Tibial nerve (tissue), 4 donors: Measurements from ENCODE around the gene QSER1. TPM values are rescaled to one million over a fixed set of nuclear protein-coding genes. Genes with fewer than 3 reads are reported as not detected.
"Not testable (repeated sequence)": the region's sequence is repeated elsewhere in the genome, so short reads cannot be mapped to it uniquely, and the experiment has no call there.

ENCODE experiments used
- DNase-seq, 2 donors: peaks; one replicate each; pipeline ENCODE4 v3.0.0-alpha.2; 2019; ENCODE audit warnings: low spot score in 2 of 2
- H3K27ac ChIP-seq, 4 donors: fragments of 200-600 bp; sonication (generic) in 3 of 4; one replicate each; pipeline ENCODE4 v1.5.1; 2017 to 2019; ENCODE audit warnings: mild to moderate bottlenecking in 1 of 4
- H3K27me3 ChIP-seq, 2 donors: fragments of 200-600 bp; sonication (generic) in 1 of 2; one replicate each; pipeline versions ENCODE4 v1.5.1 to v1.6.0; 2017 to 2019
- H3K36me3 ChIP-seq, 3 donors: fragments of 200-600 bp; sonication (generic); one replicate each; pipeline ENCODE4 v1.5.1; 2018 to 2019
- H3K4me1 ChIP-seq, 4 donors: fragments of 200-600 bp; sonication (generic) in 3 of 4; one replicate each; pipeline ENCODE4 v1.5.1; 2017 to 2019
- H3K4me3 ChIP-seq, 4 donors: fragments of 200-600 bp; sonication (generic) in 3 of 4; one replicate each; pipeline ENCODE4 v1.5.1; 2017 to 2019; ENCODE audit warnings: mild to moderate bottlenecking in 1 of 4, moderate library complexity in 1 of 4
- H3K9me3 ChIP-seq, 4 donors: fragments of 200-600 bp; sonication (generic) in 3 of 4; one replicate each; pipeline ENCODE4 v1.5.1; 2017 to 2019
- CTCF ChIP-seq, 5 experiments: fragments of 200-600 bp in 3 of 5; fragments of 450-650 bp in 2 of 5; sonication (generic) in 3 of 5; IDR thresholded peaks; one replicate each; pipeline ENCODE4 v1.5.1; 2016 to 2019; ENCODE audit warnings: antibody characterized with exemption in 5 of 5, mild to moderate bottlenecking in 3 of 5, moderate library complexity in 2 of 5
- EP300 ChIP-seq, 2 donors: sonication (generic); formaldehyde crosslinking; IDR thresholded peaks; one replicate each; pipeline ENCODE4 v1.6.1; 2017; ENCODE audit warnings: antibody characterized with exemption in 2 of 2, mild to moderate bottlenecking in 1 of 2
- POLR2A ChIP-seq, 2 donors: fragments of 450-650 bp; IDR thresholded peaks; one replicate each; pipeline ENCODE4 v1.6.1; 2017; ENCODE audit warnings: antibody characterized with exemption in 2 of 2, mild to moderate bottlenecking in 2 of 2, moderate library complexity in 2 of 2
- WGBS, 2 donors: methylation state at CpG; one replicate each; pipeline ENCODE4 v1.1.5; 2018; 5-methylcytosine and 5-hydroxymethylcytosine counted together
- small RNA-seq: library from RNA; depleted of rRNA; stranded (forward); fragments of <200 nt; gene quantifications from one replicate; pipeline ENCODE3, GENCODE V24; 2016
- total RNA-seq, 4 donors: library from RNA; depleted of rRNA; stranded (reverse); fragments of >200 nt; gene quantifications; one replicate each; pipeline ENCODE4 v1.1.0, GENCODE V29; 2016

QSER1 gene
- total RNA-seq, 4 donors from 2014 or later, result 35.1 to 45.4 (median 36.2) TPM

GRCh38 chr11:33027233-33027632 is 134.6 kb downstream of the QSER1 start:
- H3K9me3 ChIP-seq, result no peaks in the 10 kb centered on the region
- peak overlapping the region in 2 of 4 donors; percentile 46 to 65 for H3K27ac ChIP-seq
- H3K36me3 ChIP-seq, result peaks cover 0 to 5% (median 0%) of the 10 kb centered on the region in 3 donors
- H3K4me3 ChIP-seq, result no peak overlapping the region
- TF ChIP-seq EP300 (IDR thresholded peaks at IDR 0.05), result no peak
- no peak for TF ChIP-seq POLR2A (IDR thresholded peaks at IDR 0.05)
- no peak for TF ChIP-seq CTCF (IDR thresholded peaks at IDR 0.05)
- H3K27me3 ChIP-seq, result no peaks in the 10 kb centered on the region
- DNase-seq, result no peak
- peaks cover 0 to 20% (median 2%) of the 10 kb centered on the region in 4 donors for H3K4me1 ChIP-seq
- WGBS, 2 donors, result 50 to 51% methylated on average over 2 of the region's 2 CpGs

GRCh38 chr11:33027846-33028536 is 135.4 kb downstream of the QSER1 start:
- whole genome bisulfite sequencing, 2 donors, result 38 to 39% methylated on average over 4 of the region's 4 CpGs
- peaks cover 0 to 5% (median 0%) of the 10 kb centered on the region in 3 donors for H3K36me3 ChIP-seq
- H3K27ac ChIP-seq, result peak overlapping the region in 2 of 4 donors; percentile 46 to 65
- no peaks in the 10 kb centered on the region for H3K9me3 ChIP-seq
- DNase-seq, result no peak
- no peaks in the 10 kb centered on the region for H3K27me3 ChIP-seq
- peaks cover 0 to 20% (median 2%) of the 10 kb centered on the region in 4 donors for H3K4me1 ChIP-seq
- TF ChIP-seq CTCF (IDR thresholded peaks at IDR 0.05) (no peak), POLR2A (IDR thresholded peaks at IDR 0.05) (no peak), EP300 (IDR thresholded peaks at IDR 0.05) (no peak)
- peak overlapping the region in 1 of 4 donors; percentile 13 for H3K4me3 ChIP-seq

GRCh38 chr11:33028537-33028914 is 135.9 kb downstream of the QSER1 start:
- no peaks in the 10 kb centered on the region for H3K27me3 ChIP-seq
- H3K4me1 ChIP-seq, result peaks cover 0 to 17% (median under 1%) of the 10 kb centered on the region in 4 donors
- H3K4me3 ChIP-seq, result peak overlapping the region in 1 of 4 donors; percentile 13
- H3K36me3 ChIP-seq, result peaks cover 0 to 5% (median 0%) of the 10 kb centered on the region in 3 donors
- H3K27ac ChIP-seq, result peak overlapping the region in 2 of 4 donors; percentile 46 to 65
- H3K9me3 ChIP-seq, result no peaks in the 10 kb centered on the region
- no peak for DNase-seq
- TF ChIP-seq EP300 (IDR thresholded peaks at IDR 0.05) (no peak), POLR2A (IDR thresholded peaks at IDR 0.05) (no peak), CTCF (IDR thresholded peaks at IDR 0.05) (no peak)
- 56 to 58% methylated on average over 2 of the region's 2 CpGs for WGBS, 2 donors

- not testable (repeated sequence) for H3K4me3 ChIP-seq, H3K9me3 ChIP-seq, H3K36me3 ChIP-seq, H3K27me3 ChIP-seq, DNase-seq
- Histone ChIP-seq H3K4me1 (peaks cover 0 to 10% (median 0%) of the 10 kb centered on the region in 4 donors), H3K27ac (peak overlapping the region in 2 of 4 donors; percentile 46 to 65)
- 70% methylated on average over 6 of the region's 6 CpGs for WGBS, 2 donors
Observed at GRCh38 chr11:33029218-33029617, 136.6 kb downstream of the QSER1 start.

Small RNA genes lying within 50 kb of the gene (small RNA-seq; reads per million reads assigned to genes)
- gene RF00019, result not detected

Other genes starting within 250 kb of the QSER1 start
- 1 to 10 TPM in 1 of 4 donors, under 1 TPM in 3; 0.21 to 3.3 (median 0.59) TPM for gene CCDC73, start 98.1 kb upstream of the QSER1 start, total RNA-seq
- 10 to 100 TPM; 15.0 to 30.8 (median 28.3) TPM for gene PRRG4, start 62.9 kb upstream of the QSER1 start, total RNA-seq
- gene DEPDC7, start 123.1 kb downstream of the QSER1 start, total RNA-seq, result 10 to 100 TPM in 1 of 4 donors, 1 to 10 TPM in 3; 6.9 to 12.2 (median 9.1) TPM
- 100 to 1,000 TPM in 1 of 4 donors, 10 to 100 TPM in 3; 45.9 to 122 (median 61.8) TPM for gene TCP11L1, start 146.8 kb downstream of the QSER1 start, total RNA-seq